MCF 10A (cell line): ENCODE data around the gene BTBD17. TPM values are rescaled to one million over a fixed set of nuclear protein-coding genes. Genes with fewer than 3 reads are reported as not detected.

ENCODE experiments used
- BruUV-seq: library from RNA; stranded (reverse); fragments of 400-500 nt; replicated peaks from 2 replicates; lab custom pipeline; 2021; lab: Mats Ljungman, UMichigan
- CTCF ChIA-PET: fragments of 300-600 bp; sonication (Branson Sonifier 250); formaldehyde crosslinking; extraction: SDS; loops from one replicate; lab custom pipeline; 2021; ENCODE audit warnings: antibody characterized with exemption, inconsistent platforms; lab: Yijun Ruan, JAX
- POLR2A ChIA-PET: fragments of 300-600, 350-650 bp; sonication (Branson Sonifier 250); formaldehyde crosslinking; extraction: SDS; loops from one replicate; lab custom pipeline; 2020; ENCODE audit warnings: antibody characterized with exemption, inconsistent platforms; lab: Yijun Ruan, JAX
- DNase-seq: peaks from one replicate; pipeline ENCODE4 v3.0.0-alpha.2; 2018; ENCODE audit not compliant: unreplicated experiment
- H3K27ac Mint-ChIP-seq: one replicate; pipeline ENCODE4 v1.8.0; 2022; ENCODE audit warnings: mild to moderate bottlenecking, low read depth, mixed read lengths; ENCODE audit not compliant: unreplicated experiment
- H3K27me3 Mint-ChIP-seq: one replicate; pipeline ENCODE4 v1.8.0; 2022; ENCODE audit warnings: mixed read lengths; ENCODE audit not compliant: insufficient read depth, unreplicated experiment
- H3K36me3 Mint-ChIP-seq: one replicate; pipeline ENCODE4 v1.8.0; 2022; ENCODE audit warnings: mild to moderate bottlenecking, moderate library complexity, mixed read lengths; ENCODE audit not compliant: insufficient read depth, unreplicated experiment
- H3K4me1 Mint-ChIP-seq: one replicate; pipeline ENCODE4 v1.8.0; 2022; ENCODE audit warnings: mixed read lengths; ENCODE audit not compliant: insufficient read depth, unreplicated experiment
- H3K4me3 Mint-ChIP-seq: one replicate; pipeline ENCODE4 v1.8.0; 2022; ENCODE audit warnings: mild to moderate bottlenecking, moderate library complexity, mixed read lengths; ENCODE audit not compliant: unreplicated experiment
- H3K9me3 Mint-ChIP-seq: one replicate; pipeline ENCODE4 v1.8.0; 2022; ENCODE audit warnings: mixed read lengths; ENCODE audit not compliant: unreplicated experiment
- CTCF ChIP-seq: fragments of 200-600 bp; IDR thresholded peaks from one replicate; pipeline ENCODE4 v1.8.0; 2022; ENCODE audit warnings: antibody characterized with exemption, mild to moderate bottlenecking; ENCODE audit not compliant: unreplicated experiment
- intact Hi-C: fragments of 100-400 bp; cut with micrococcal nuclease; formaldehyde crosslinking; loops from 2 replicates; pipeline ENCODE4 v1.14.1; 2022
- total RNA-seq: library from RNA; stranded (reverse); gene quantifications from 2 replicates; pipeline ENCODE4 v1.2.3, GENCODE V29; 2022

Gene BTBD17
- total RNA-seq, 1 experiment from 2014 or later: not detected

- intact Hi-C loops: no loop called here
- Mint-ChIP-seq H3K9me3 (no peaks in the 10 kb centered on the region), H3K36me3 (no peaks in the 10 kb centered on the region), H3K27ac (no peak overlapping the region), H3K27me3 (peaks cover 14% of the 10 kb centered on the region), H3K4me1 (peaks cover 6% of the 10 kb centered on the region), H3K4me3 (no peak overlapping the region)
- TF ChIP-seq CTCF: no peak
- POLR2A ChIA-PET: interaction anchor here (0.8 to 1.5 kb wide), 3 partner anchors 23 to 34 kb away, joined by 3 to 5 read pairs (median 4); no protein-coding TSS in a partner anchor
- BruUV-seq: no TSS peak
- DNase-seq: no peak
- CTCF ChIA-PET: interaction anchor here (0.6 to 3.0 kb wide), 5 partner anchors 14 to 507 kb away, joined by 3 to 21 read pairs (median 6); no protein-coding TSS in a partner anchor
Observed at GRCh38 chr17:74394275-74394950, 32.7 kb upstream of the BTBD17 start.

- no peaks in the 10 kb centered on the region for H3K36me3 Mint-ChIP-seq
- ChIA-PET CTCF (interaction anchor here (0.5 to 3.0 kb wide), 5 partner anchors 13 to 99 kb away, joined by 3 to 21 read pairs (median 3); partner anchors contain the start of gene GPR142), POLR2A (interaction anchor here (0.8 to 1.5 kb wide), 2 partner anchors 24 to 33 kb away, joined by 3 to 5 read pairs; no protein-coding TSS in a partner anchor)
- no peak for DNase-seq
- intact Hi-C loops: no loop called here
- peaks cover 6% of the 10 kb centered on the region for H3K4me1 Mint-ChIP-seq
- no TSS peak for BruUV-seq
- TF ChIP-seq CTCF: no peak
- peaks cover 21% of the 10 kb centered on the region for H3K27me3 Mint-ChIP-seq
- no peak overlapping the region for H3K27ac Mint-ChIP-seq
- H3K4me3 Mint-ChIP-seq: no peak overlapping the region
- no peaks in the 10 kb centered on the region for H3K9me3 Mint-ChIP-seq
Observed at GRCh38 chr17:74393346-74393942, 31.8 kb upstream of the BTBD17 start.

DNA sequence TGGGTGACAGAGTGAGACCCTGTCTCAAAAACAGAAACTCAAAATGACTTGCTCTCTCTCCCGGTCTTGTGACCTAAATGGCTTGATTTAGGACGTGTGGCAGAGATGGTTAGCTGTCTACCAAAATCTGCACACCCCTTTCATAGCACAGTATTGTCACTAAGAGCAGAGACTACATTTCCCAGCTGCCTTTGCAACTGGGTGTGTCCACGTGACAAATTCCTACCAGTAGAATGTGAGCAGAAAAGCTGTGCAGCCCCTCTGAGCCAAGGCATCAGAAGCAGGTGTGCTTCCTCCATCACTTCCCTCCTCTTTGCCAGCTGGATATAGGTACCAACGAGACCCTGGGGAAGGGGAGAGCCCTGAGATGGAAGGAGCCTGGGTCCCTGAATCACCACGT, 31.2 kb upstream of the BTBD17 start:
- DNase-seq: no peak
- H3K27ac Mint-ChIP-seq: no peak overlapping the region
- H3K36me3 Mint-ChIP-seq: no peaks in the 10 kb centered on the region
- no peak overlapping the region for H3K4me3 Mint-ChIP-seq
- TF ChIP-seq CTCF: no peak
- peaks cover 21% of the 10 kb centered on the region for H3K27me3 Mint-ChIP-seq
- intact Hi-C loops: no loop called here
- no TSS peak for BruUV-seq
- peaks cover 6% of the 10 kb centered on the region for H3K4me1 Mint-ChIP-seq
- H3K9me3 Mint-ChIP-seq: no peaks in the 10 kb centered on the region
- ChIA-PET CTCF (interaction anchor here (1.2 to 3.0 kb wide), 4 partner anchors 12 to 65 kb away, joined by 3 to 21 read pairs (median 6); no protein-coding TSS in a partner anchor), POLR2A (interaction anchor here (1.5 kb wide), 1 partner anchor 24 kb away, joined by 5 read pairs; no protein-coding TSS in a partner anchor)

GRCh38 chr17:74391771-74392170, 30.1 kb upstream of the BTBD17 start:
- H3K27me3 Mint-ChIP-seq: peaks cover 21% of the 10 kb centered on the region
- ChIA-PET CTCF (interaction anchor here (0.6 to 1.9 kb wide), 5 partner anchors 10 to 472 kb away, joined by 3 to 7 read pairs (median 5); no protein-coding TSS in a partner anchor), POLR2A (interaction anchor here (1.4 kb wide), 1 partner anchor 39 kb away, joined by 3 read pairs; no protein-coding TSS in a partner anchor)
- no peaks in the 10 kb centered on the region for H3K9me3 Mint-ChIP-seq
- H3K27ac Mint-ChIP-seq: no peak overlapping the region
- H3K4me3 Mint-ChIP-seq: no peak overlapping the region
- intact Hi-C loops: no loop called here
- BruUV-seq: no TSS peak
- H3K36me3 Mint-ChIP-seq: no peaks in the 10 kb centered on the region
- peaks cover 6% of the 10 kb centered on the region for H3K4me1 Mint-ChIP-seq
- DNase-seq: no peak
- TF ChIP-seq CTCF: no peak
